Thoracic aorta (tissue), 2 donors: ENCODE data around the gene KLHL11. TPM values are rescaled to one million over a fixed set of nuclear protein-coding genes. Genes with fewer than 3 reads are reported as not detected.
"Not testable (repeated sequence)": the region's sequence is repeated elsewhere in the genome, so short reads cannot be mapped to it uniquely, and the experiment has no call there.

Experiments
- ATAC-seq: fragments of 150-250 bp; one replicate; pipeline ENCODE4 v1.8.0; 2017; ENCODE audit warnings: low read depth; ENCODE audit not compliant: insufficient number of reproducible peaks, low FRiP score
- DNase-seq: peaks from one replicate; pipeline ENCODE4 v3.0.0-alpha.2; 2020; ENCODE audit warnings: low spot score
- H3K27ac ChIP-seq, 2 donors: fragments of 200-600 bp; sonication (generic); 1 replicate in 1 of 2; 2 replicates in 1 of 2; pipeline ENCODE4 v1.5.1; 2016; ENCODE audit warnings: mild to moderate bottlenecking in 2 of 2, moderate library complexity in 2 of 2
- H3K27me3 ChIP-seq: fragments of 200-600 bp; sonication (generic); replicated peaks from 2 replicates; pipeline ENCODE4 v1.6.0; 2016; ENCODE audit warnings: mild to moderate bottlenecking; ENCODE audit not compliant: insufficient read depth
- H3K36me3 ChIP-seq: fragments of 200-600 bp; sonication (generic); one replicate; pipeline ENCODE4 v1.5.1; 2016
- H3K4me1 ChIP-seq, 2 donors: fragments of 200-600 bp; sonication (generic); 1 replicate in 1 of 2; 2 replicates in 1 of 2; pipeline versions ENCODE4 v1.5.1 to v1.6.0; 2016; ENCODE audit warnings: low read depth in 2 of 2, mild to moderate bottlenecking in 1 of 2; ENCODE audit not compliant: control insufficient read depth in 1 of 2
- H3K4me3 ChIP-seq: fragments of 200-600 bp; sonication (generic); 2 replicates; pipeline ENCODE4 v1.5.1; 2016; ENCODE audit warnings: mild to moderate bottlenecking
- H3K9me3 ChIP-seq: fragments of 200-600 bp; sonication (generic); 2 replicates; pipeline ENCODE4 v1.5.1; 2016
- total RNA-seq, 2 donors: library from RNA; depleted of rRNA; stranded (reverse); fragments of >200 nt; gene quantifications; one replicate each; pipeline versions ENCODE4 v1.1.0 to v1.2.3, GENCODE V29; 2016
- TF ChIP-seq, protein P1 (sequence below): fragments of 200-600 bp; sonication (generic); IDR thresholded peaks from one replicate; pipeline ENCODE4 v1.5.1; 2019; ENCODE audit warnings: antibody characterized with exemption

The KLHL11 gene
- total RNA-seq, 2 donors from 2014 or later, result 22.6 to 28.6 TPM

GRCh38 chr17:41836550-41837196 is 28.6 kb downstream of the KLHL11 start:
- TF ChIP-seq, protein P1, sequence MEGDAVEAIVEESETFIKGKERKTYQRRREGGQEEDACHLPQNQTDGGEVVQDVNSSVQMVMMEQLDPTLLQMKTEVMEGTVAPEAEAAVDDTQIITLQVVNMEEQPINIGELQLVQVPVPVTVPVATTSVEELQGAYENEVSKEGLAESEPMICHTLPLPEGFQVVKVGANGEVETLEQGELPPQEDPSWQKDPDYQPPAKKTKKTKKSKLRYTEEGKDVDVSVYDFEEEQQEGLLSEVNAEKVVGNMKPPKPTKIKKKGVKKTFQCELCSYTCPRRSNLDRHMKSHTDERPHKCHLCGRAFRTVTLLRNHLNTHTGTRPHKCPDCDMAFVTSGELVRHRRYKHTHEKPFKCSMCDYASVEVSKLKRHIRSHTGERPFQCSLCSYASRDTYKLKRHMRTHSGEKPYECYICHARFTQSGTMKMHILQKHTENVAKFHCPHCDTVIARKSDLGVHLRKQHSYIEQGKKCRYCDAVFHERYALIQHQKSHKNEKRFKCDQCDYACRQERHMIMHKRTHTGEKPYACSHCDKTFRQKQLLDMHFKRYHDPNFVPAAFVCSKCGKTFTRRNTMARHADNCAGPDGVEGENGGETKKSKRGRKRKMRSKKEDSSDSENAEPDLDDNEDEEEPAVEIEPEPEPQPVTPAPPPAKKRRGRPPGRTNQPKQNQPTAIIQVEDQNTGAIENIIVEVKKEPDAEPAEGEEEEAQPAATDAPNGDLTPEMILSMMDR, result no peak
- Histone ChIP-seq H3K27me3 (no peaks in the 10 kb centered on the region), H3K27ac (peak overlapping the region in 1 of 2 donors; percentile 58), H3K36me3 (peaks cover 7% of the 10 kb centered on the region), H3K4me1 (peaks cover 5 to 17% of the 10 kb centered on the region in 2 donors), H3K4me3 (peak overlapping the region; percentile 99), H3K9me3 (no peaks in the 10 kb centered on the region)
- DNase-seq (no peak), ATAC-seq (no peak)

DNA sequence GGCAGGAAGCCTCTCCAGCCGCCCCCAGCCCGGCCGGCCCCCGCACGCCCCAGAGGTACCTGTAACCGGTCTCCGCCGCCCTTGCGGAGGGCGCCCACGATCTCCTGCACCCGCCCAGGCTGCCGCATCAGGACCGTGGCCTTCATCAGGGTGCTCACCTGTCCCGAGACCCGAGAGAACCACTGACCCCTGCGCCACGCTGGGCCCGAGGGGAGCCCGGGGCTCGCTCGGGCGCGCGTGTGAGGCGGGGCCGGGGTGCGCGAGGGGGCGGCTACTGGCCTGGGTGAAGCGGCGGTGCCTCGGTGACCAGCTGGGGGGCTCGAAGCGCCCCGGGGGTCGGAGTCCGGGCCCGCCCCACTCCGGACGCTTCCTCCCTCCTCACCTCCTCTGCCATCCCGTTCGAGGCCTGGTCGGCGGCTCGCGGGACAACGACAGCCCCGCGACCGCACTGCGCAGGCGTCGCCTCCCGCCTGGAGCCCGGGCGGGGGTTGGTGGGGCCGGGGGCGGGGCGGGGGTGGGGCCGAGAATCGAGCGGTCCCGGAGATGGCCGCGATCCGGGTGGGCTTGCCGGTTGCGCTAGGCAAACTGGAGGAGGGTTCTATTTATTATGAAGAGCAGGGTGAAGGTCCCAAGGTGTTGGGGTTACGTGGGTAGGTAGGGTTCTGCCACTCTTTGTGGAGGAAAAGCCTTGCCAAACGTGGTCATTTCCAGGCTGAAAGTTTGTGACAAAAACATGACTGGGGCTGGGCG is 29.2 kb downstream of the KLHL11 start, which contains the start of gene NT5C3B:
Gene NT5C3B (minus strand): TSS at position 433 of the 750 bp plus-strand sequence. CDS start 39 bp downstream, at position 394.
- DNase-seq, result no peak
- H3K4me1 ChIP-seq, result peaks cover 5 to 17% of the 10 kb centered on the region in 2 donors
- ATAC-seq, result peak; percentile 83

DNA sequence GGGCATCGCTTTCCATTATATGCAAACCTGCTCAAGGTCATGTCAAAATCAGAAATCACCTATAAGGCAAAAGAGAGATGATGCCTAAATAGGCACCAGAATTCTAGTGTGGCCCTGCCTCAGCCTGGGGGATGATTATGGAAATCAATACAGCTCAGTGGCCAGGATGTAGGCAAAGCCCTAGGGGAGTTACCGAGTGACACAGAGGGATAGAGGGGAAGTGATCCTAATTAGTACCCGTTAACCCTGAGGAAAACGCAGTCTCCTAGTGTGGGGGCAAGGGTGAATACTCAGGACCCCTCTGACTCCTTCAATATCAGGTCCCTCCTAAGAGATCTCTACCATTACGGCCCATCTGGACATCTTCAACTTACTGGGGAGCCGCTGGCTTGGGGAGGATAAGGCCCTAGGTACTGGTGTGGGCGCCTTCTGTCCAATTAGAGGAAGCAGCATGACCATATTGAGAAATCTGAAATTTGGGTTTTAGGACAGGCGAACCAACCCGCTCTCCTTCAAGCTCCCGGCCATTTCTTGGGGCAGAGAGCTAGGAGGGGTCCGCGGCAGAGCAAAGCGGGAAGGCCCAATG is 29.9 kb downstream of the KLHL11 start:
- DNase-seq, result no peak
- ATAC-seq, result no peak
- Histone ChIP-seq H3K36me3 (peaks cover 19% of the 10 kb centered on the region), H3K4me3 (peak overlapping the region; percentile 99), H3K27me3 (no peaks in the 10 kb centered on the region), H3K27ac (peak overlapping the region; percentile 75 to 87), H3K4me1 (peaks cover 5 to 17% of the 10 kb centered on the region in 2 donors), H3K9me3 (no peaks in the 10 kb centered on the region)
- TF ChIP-seq, protein P1, result no peak

More for the DNA sequence above, 29.2 kb downstream of the KLHL11 start, which contains the start of gene NT5C3B:
- TF ChIP-seq, protein P1, result no peak
- peak within 1 kb of the TSS; percentile 75 to 87 for H3K27ac ChIP-seq
- H3K4me3 ChIP-seq, result peak within 1 kb of the TSS; percentile 99
- peaks cover 12% of the 10 kb centered on the region for H3K36me3 ChIP-seq
- H3K27me3 ChIP-seq, result no peaks in the 10 kb centered on the region
- no peaks in the 10 kb centered on the region for H3K9me3 ChIP-seq

DNA sequence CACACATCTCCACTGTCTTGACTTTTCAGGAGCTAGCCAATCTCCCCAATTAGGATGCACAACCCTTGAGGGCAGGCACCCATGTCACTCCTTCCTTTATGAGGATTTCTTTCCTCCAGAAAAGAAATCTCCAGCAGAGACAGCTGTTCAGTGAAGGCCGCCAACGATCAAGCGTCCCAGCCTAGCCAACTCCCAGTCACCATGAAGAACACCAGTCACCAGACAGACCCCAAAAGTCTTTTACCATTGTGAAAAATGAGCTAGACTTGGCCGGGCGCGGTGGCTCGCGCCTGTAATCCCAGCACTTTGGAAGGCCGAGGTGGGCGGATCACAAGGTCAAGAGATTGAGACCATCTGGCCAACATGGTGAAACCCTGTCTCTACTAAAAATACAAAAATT is 35.3 kb downstream of the KLHL11 start:
- H3K4me1 ChIP-seq, result not testable (repeated sequence)

DNA sequence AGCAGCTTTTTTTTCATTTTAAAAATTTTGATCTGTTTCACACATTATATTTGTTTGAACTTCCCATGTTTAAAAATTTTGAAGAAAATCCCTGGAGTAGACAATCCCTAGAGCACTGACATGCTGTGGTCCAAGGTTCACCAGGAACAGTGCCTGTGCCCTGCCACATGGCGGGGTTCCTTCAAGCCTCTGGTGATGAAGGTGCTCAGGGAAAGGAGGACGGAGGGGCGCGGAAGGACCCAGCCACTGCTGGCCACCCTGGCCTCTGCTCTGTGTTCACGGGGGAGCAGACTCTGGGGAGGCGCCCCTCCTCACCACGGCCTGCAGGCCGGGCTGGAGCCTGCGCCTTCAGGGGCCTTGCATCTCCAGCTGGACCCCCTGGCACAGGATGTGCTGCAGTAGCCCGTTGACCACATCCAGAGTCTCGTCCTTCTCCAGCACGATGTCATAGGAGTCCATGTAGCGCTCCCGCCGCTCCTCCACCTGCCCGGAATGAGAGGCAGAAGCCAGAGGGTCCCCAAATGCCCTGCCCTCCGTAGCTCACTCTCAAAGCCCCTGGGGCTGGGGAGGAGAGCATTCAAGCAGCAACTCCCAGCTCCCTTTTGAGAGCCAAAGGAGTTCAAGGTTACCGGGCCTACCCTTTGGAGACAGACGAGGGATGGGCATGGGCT is 39.9 kb downstream of the KLHL11 start:
- Histone ChIP-seq H3K36me3 (peaks cover 29% of the 10 kb centered on the region), H3K4me1 (no peaks in the 10 kb centered on the region), H3K9me3 (no peaks in the 10 kb centered on the region), H3K27ac (no peak overlapping the region), H3K27me3 (no peaks in the 10 kb centered on the region), H3K4me3 (no peak overlapping the region)
- no peak for DNase-seq
- TF ChIP-seq, protein P1, result no peak
- ATAC-seq, result no peak

More for the DNA sequence above, 35.3 kb downstream of the KLHL11 start:
- ATAC-seq, H3K27ac ChIP-seq, H3K27me3 ChIP-seq, DNase-seq, H3K4me3 ChIP-seq, H3K9me3 ChIP-seq: not testable (repeated sequence)
- peaks cover 48% of the 10 kb centered on the region for H3K36me3 ChIP-seq
